Measurements from ENCODE around the gene SUPT5H.

SUPT5H gene

DNA sequence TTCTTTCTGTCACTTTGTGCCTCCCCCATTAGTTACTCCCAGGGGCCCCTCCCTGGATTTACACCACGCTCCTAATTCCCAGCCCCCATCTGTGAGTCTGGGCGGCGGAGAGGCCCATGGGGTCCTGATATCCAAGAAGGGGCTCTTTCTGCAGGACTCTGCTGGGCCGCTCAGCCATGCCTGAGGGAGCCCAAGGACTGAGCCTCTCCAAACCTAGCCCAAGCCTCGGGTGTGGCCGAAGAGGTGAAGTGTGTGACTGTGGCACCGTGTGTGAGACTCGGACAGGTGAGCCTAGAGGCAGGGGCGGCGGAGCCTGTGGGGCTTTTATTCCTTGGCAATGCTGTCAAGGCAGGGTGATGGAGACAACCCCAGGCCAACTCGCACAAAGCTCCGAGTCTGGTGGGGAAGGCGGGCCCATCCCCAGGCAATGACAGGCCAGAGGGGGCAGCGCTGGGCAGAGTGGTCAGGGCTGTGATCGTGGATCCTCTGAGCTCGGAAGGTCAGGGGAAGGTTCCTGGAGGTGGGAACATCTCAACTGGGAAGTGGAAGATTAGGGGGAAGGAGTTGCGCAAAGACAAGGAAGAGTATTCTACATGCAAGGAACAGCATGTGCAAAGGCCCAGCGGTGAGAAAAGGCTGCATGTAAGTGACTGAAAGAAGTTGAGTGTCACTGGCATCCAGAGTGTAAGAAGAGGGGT lies 31.3 kb upstream of the SUPT5H start:
- Mint-ChIP-seq H3K36me3 (ENCODE audit: low read depth) (peaks cover 41% of the 10 kb centered on the region), H3K4me1 (ENCODE audit: low read depth) (peaks cover 34% of the 10 kb centered on the region), H3K27ac (peak overlapping the region; percentile 86), H3K4me3 (peak overlapping the region; percentile 85), H3K9me3 (no peaks in the 10 kb centered on the region), H3K27me3 (no peaks in the 10 kb centered on the region)
- DNase-seq: no peak

DNA sequence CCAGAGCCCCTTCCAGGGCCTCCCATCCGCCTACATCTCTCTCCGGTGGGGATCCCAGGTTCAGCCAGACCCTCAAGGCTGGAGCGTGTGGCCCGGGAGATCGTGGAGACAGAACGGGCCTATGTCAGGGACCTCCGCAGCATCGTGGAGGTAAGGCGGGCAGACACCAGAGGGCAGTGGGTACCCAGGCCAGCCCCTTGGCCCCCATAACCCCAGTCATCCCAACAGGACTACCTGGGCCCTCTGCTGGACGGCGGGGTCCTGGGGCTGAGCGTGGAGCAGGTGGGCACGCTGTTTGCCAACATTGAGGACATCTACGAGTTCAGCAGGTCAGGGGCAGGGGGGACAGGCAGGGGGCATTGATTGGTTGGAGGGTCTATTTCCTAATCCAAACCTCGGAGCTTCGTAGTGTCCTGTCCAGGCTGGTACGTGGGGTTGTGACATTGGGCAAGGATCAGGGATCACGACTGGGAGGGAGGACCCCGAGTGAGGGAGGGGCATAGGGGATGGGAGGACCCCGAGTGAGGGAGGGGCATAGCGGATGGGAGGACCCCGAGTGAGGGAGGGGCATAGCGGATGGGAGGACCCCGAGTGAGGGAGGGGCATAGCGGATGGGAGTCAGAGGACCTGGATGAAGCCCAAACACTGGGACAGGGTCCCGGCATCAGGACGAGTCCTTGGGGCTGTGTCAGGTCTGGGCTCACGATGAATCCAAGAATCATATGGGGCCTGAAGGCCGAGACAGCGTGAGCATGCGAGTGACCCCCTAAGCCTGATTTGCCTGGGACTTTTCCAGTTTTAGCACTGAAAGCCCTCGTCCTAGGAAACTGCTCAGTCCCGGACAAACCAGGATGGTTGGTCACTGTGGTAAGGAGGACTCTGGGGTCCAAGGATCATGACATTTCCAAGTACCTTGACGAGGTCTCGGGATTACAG lies 30.0 kb upstream of the SUPT5H start:
- Mint-ChIP-seq H3K4me3 (no peak overlapping the region), H3K4me1 (ENCODE audit: low read depth) (peaks cover 29% of the 10 kb centered on the region), H3K36me3 (ENCODE audit: low read depth) (peaks cover 45% of the 10 kb centered on the region), H3K27me3 (no peaks in the 10 kb centered on the region), H3K27ac (peak overlapping the region; percentile 40), H3K9me3 (no peaks in the 10 kb centered on the region)
- DNase-seq: no peak

DNA sequence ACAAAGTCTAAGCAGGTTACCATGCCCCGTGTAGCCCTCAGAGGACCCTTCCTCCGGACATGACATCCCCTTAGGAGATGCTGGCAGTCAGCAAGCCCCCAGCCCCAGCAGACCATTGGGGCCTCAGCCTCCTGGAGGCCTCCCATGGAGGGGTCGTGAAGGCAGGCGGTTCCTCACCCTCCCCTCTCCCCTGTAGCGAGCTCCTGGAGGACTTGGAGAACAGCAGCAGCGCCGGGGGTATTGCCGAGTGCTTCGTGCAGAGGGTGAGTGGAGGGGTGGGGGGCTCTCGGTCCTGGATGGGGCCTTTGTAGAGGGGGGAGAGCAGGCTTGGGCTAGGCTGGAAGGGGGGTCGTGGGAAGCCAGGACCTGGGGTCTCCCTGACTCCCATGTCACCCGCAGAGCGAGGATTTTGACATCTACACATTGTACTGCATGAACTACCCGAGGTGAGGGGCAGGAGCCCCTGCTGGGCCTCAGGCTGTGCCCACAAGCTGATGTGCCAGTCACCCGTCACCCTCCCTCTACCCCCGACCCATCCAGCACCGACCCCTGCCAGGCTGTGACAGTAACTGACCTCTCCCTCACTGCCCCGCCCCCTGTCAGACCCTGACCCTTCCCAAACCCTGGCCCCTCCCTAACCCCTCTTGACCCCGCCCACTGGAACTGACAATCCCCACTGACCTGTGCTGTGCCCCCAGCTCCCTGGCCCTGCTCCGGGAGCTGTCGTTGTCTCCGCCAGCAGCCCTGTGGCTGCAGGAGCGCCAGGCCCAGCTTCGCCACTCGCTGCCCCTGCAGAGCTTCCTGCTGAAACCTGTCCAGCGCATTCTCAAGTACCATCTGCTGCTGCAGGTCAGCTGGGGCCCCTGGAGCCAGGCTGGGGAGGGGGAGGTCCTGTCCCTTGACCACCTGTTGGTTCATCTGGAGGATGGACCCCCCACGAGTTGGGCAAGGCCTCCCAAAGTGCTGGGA lies 28.9 kb upstream of the SUPT5H start:
- no peaks in the 10 kb centered on the region for H3K9me3 Mint-ChIP-seq
- H3K4me3 Mint-ChIP-seq: no peak overlapping the region
- no peaks in the 10 kb centered on the region for H3K27me3 Mint-ChIP-seq
- DNase-seq: no peak
- peaks cover 54% of the 10 kb centered on the region for H3K36me3 Mint-ChIP-seq (ENCODE audit: low read depth)
- H3K4me1 Mint-ChIP-seq (ENCODE audit: low read depth): peaks cover 18% of the 10 kb centered on the region
- no peak overlapping the region for H3K27ac Mint-ChIP-seq

GRCh38 chr19:39417463-39418181 lies 27.8 kb upstream of the SUPT5H start:
- Mint-ChIP-seq H3K36me3 (ENCODE audit: low read depth) (peaks cover 62% of the 10 kb centered on the region), H3K4me3 (no peak overlapping the region), H3K27ac (peak overlapping the region; percentile 74), H3K9me3 (no peaks in the 10 kb centered on the region), H3K27me3 (no peaks in the 10 kb centered on the region), H3K4me1 (ENCODE audit: low read depth) (peaks cover 11% of the 10 kb centered on the region)
- DNase-seq: no peak

- Mint-ChIP-seq H3K4me1 (ENCODE audit: low read depth) (peaks cover 7% of the 10 kb centered on the region), H3K27ac (no peak overlapping the region), H3K4me3 (no peak overlapping the region), H3K9me3 (no peaks in the 10 kb centered on the region), H3K36me3 (ENCODE audit: low read depth) (peaks cover 65% of the 10 kb centered on the region), H3K27me3 (no peaks in the 10 kb centered on the region)
- no peak for DNase-seq
Measured at GRCh38 chr19:39419003-39419402, 26.4 kb upstream of the SUPT5H start.

DNA sequence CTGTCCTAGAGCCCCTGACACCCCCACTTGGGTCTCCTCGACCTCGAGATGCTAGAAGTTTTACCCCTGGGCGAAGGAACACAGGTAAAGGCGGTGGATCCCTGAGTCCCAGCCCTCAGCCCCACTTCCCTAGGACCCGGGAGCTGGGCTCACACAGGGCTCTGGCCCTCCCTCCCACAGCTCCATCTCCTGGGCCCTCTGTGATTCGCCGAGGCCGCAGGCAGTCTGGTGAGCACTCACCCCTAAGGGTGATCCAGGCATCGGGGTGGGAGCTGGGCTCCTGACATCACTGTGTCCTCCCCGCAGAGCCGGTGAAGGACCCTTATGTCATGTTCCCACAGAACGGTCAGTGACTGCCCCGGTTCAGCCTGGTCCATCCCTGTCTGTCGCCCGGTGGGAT lies 24.6 kb upstream of the SUPT5H start:
- no peak overlapping the region for H3K4me3 Mint-ChIP-seq
- H3K27ac Mint-ChIP-seq: no peak overlapping the region
- DNase-seq: no peak
- no peaks in the 10 kb centered on the region for H3K9me3 Mint-ChIP-seq
- H3K4me1 Mint-ChIP-seq (ENCODE audit: low read depth): no peaks in the 10 kb centered on the region
- H3K27me3 Mint-ChIP-seq: no peaks in the 10 kb centered on the region
- peaks cover 63% of the 10 kb centered on the region for H3K36me3 Mint-ChIP-seq (ENCODE audit: low read depth)

DNA sequence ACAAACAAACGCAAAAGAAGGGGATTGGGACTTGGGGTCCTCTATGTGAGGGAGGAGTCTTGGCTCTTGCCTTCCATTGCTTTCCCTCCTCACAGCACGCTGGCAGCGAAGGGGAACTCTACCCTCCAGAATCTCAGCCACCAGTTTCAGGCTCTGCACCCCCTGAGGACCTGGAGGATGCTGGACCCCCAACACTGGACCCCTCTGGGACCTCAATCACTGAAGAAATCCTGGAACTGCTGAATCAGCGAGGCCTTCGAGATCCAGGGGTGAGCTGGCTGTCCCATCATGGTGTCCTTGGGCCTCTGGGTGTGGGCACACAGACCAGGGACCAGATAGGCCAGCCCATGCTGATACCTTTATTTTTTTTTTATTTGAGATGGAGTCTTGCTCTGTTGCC lies 23.4 kb upstream of the SUPT5H start:
- Mint-ChIP-seq H3K4me1 (ENCODE audit: low read depth) (no peaks in the 10 kb centered on the region), H3K27ac (no peak overlapping the region), H3K27me3 (no peaks in the 10 kb centered on the region), H3K36me3 (ENCODE audit: low read depth) (peaks cover 61% of the 10 kb centered on the region), H3K4me3 (no peak overlapping the region), H3K9me3 (no peaks in the 10 kb centered on the region)
- DNase-seq: no peak

DNA sequence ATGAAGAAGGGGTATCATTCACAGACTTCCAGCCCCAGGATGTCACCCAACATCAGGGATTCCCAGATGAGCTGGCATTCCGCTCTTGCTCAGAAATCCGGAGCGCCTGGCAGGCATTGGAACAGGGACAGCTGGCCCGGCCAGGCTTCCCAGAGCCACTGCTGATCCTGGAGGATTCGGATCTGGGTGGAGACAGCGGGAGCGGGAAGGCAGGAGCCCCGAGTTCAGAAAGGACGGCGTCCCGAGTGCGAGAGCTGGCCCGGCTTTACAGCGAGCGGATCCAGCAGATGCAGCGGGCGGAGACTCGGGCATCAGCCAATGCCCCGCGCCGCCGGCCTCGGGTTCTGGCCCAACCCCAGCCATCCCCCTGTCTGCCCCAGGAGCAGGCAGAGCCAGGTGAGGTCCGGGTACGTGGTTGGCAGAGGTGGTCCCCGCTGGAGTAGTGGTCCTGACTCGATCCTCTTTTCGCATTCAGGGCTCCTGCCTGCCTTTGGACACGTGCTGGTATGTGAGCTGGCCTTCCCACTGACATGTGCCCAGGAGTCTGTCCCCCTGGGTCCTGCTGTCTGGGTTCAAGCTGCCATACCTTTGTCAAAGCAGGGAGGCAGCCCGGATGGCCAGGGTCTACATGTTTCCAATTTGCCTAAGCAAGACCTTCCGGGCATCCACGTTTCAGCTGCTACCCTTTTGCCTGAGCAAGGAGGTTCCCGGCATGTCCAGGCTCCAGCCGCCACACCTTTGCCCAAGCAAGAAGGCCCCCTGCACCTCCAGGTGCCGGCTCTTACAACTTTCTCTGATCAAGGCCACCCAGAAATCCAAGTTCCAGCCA lies 21.9 kb upstream of the SUPT5H start:
- no peak overlapping the region for H3K4me3 Mint-ChIP-seq
- no peak for DNase-seq
- no peaks in the 10 kb centered on the region for H3K9me3 Mint-ChIP-seq
- H3K36me3 Mint-ChIP-seq (ENCODE audit: low read depth): peaks cover 50% of the 10 kb centered on the region
- H3K27ac Mint-ChIP-seq: peak overlapping the region; percentile 65
- no peaks in the 10 kb centered on the region for H3K27me3 Mint-ChIP-seq
- H3K4me1 Mint-ChIP-seq (ENCODE audit: low read depth): no peaks in the 10 kb centered on the region

DNA sequence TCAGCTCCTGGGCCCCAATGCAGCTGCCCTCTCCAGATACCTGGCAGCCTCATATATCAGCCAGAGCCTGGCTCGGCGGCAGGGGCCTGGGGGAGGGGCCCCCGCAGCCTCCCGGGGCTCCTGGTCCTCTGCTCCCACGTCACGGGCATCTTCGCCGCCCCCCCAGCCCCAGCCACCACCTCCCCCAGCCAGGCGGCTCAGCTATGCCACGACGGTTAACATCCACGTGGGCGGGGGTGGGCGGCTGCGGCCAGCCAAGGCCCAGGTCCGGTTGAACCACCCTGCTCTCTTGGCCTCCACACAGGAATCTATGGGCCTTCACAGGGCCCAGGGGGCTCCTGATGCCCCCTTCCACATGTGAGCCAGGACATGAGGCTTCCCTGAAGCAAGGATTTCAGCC lies 20.4 kb upstream of the SUPT5H start:
- no peak for DNase-seq
- peaks cover 42% of the 10 kb centered on the region for H3K36me3 Mint-ChIP-seq (ENCODE audit: low read depth)
- no peak overlapping the region for H3K4me3 Mint-ChIP-seq
- no peaks in the 10 kb centered on the region for H3K9me3 Mint-ChIP-seq
- H3K27me3 Mint-ChIP-seq: no peaks in the 10 kb centered on the region
- no peak overlapping the region for H3K27ac Mint-ChIP-seq
- H3K4me1 Mint-ChIP-seq (ENCODE audit: low read depth): peaks cover 3% of the 10 kb centered on the region

DNA sequence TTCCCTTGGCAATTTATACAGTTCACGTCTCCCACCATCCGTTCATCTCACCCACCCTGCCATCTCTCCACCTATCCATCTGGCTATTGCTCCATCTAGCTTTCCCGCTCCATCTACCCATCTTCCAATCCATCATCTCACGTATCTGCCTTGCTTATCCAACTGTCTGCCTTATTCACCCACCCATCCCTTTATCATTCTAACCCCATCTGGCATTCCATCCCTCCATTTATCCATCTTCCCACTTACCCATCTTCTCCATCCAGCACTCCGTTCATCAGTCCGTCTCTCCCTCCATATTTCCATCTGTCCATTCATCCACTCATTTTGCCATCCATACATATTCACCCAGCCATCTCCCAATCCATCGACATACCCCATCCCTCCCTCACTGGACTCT lies 19.6 kb upstream of the SUPT5H start:
- H3K27ac Mint-ChIP-seq: peak overlapping the region; percentile 8

GRCh38 chr19:39426170-39426569 lies 19.2 kb upstream of the SUPT5H start:
- peak overlapping the region; percentile 1 for H3K27ac Mint-ChIP-seq
- no peak for DNase-seq
- peaks cover 13% of the 10 kb centered on the region for H3K4me1 Mint-ChIP-seq (ENCODE audit: low read depth)
- H3K27me3 Mint-ChIP-seq: no peaks in the 10 kb centered on the region
- H3K4me3 Mint-ChIP-seq: no peak overlapping the region
- H3K36me3 Mint-ChIP-seq (ENCODE audit: low read depth): peaks cover 41% of the 10 kb centered on the region
- H3K9me3 Mint-ChIP-seq: no peaks in the 10 kb centered on the region

More for the DNA sequence above, 19.6 kb upstream of the SUPT5H start:
- Mint-ChIP-seq H3K4me1 (ENCODE audit: low read depth) (peaks cover 9% of the 10 kb centered on the region), H3K4me3 (no peak overlapping the region), H3K9me3 (no peaks in the 10 kb centered on the region), H3K36me3 (ENCODE audit: low read depth) (peaks cover 40% of the 10 kb centered on the region), H3K27me3 (no peaks in the 10 kb centered on the region)
- no peak for DNase-seq

DNA sequence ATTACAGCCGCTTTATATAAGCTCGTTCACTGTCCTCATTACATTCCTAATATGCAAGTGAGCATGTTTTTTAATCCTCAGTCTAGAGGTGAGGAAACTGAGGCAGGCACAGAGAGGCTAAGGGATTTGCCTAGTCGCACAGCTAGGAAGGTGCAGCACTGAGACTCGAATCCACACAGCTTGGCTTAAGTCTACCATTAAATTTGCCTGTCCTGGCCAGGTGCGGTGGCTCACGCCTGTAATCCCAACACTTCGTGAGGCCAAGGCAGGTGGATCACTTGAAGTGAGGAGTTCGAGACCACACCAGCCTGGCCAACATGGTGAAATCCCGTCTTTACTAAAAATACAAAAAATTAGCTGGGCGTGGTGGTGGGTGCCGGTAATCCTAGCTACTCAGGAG lies 17.7 kb upstream of the SUPT5H start:
- no peaks in the 10 kb centered on the region for H3K9me3 Mint-ChIP-seq
- no peak for DNase-seq
- peaks cover 24% of the 10 kb centered on the region for H3K4me1 Mint-ChIP-seq (ENCODE audit: low read depth)
- no peak overlapping the region for H3K27ac Mint-ChIP-seq
- no peaks in the 10 kb centered on the region for H3K27me3 Mint-ChIP-seq
- peaks cover 44% of the 10 kb centered on the region for H3K36me3 Mint-ChIP-seq (ENCODE audit: low read depth)
- no peak overlapping the region for H3K4me3 Mint-ChIP-seq

Measured in activated T-cell treated with anti-CD3 and anti-CD28 coated beads, Interleukin-2, amount 50 U/mL, for 24 hours (primary cell).